ENCODE measurements around the gene POLRMT. TPM values are rescaled to one million over a fixed set of nuclear protein-coding genes. Genes with fewer than 3 reads are reported as not detected.
"Not testable (repeated sequence)": the region's sequence is repeated elsewhere in the genome, so short reads cannot be mapped to it uniquely, and the experiment has no call there.

Gene POLRMT
- total RNA-seq, 4 donors from 2014 or later, result 22.1 to 39.5 (median 28.1) TPM

GRCh38 chr19:676339-677105 lies 43.2 kb upstream of the POLRMT start, which contains the start of gene FSTL3:
FSTL3 (plus strand) TSS chr19:676392; CDS start chr19:676424, 32 bp downstream.
- Histone ChIP-seq H3K36me3 (peaks cover 0 to 5% of the 10 kb centered on the region in 2 donors), H3K27me3 (peaks cover 29% of the 10 kb centered on the region), H3K4me3 (peak within 1 kb of the TSS; percentile 46 to 89), H3K9me3 (no peaks in the 10 kb centered on the region), H3K27ac (peak within 1 kb of the TSS; percentile 75 to 99 (median 98)), H3K4me1 (peaks cover 0 to 90% (median 27%) of the 10 kb centered on the region in 3 donors)
- ATAC-seq, result no peak
- TF ChIP-seq EP300 (IDR thresholded peaks at IDR 0.05), result no peak
- TF ChIP-seq CTCF (IDR thresholded peaks at IDR 0.05), result no peak
- peak; percentile 59 to 77 for TF ChIP-seq POLR2A (IDR thresholded peaks at IDR 0.05)
- peak; percentile 65 for TF ChIP-seq POLR2AphosphoS5 (IDR thresholded peaks at IDR 0.05)
- no CpG with 5 or more reads among the region's 63 CpGs for WGBS, 2 donors (ENCODE audit: low coverage in 1 of 2)

- H3K4me1 ChIP-seq, result peaks cover 0 to 84% (median 23%) of the 10 kb centered on the region in 3 donors
- H3K4me3 ChIP-seq, result peak overlapping the region in 1 of 2 donors; percentile 89
- peak overlapping the region; percentile 12 to 99 (median 98) for H3K27ac ChIP-seq
- TF ChIP-seq EP300 (IDR thresholded peaks at IDR 0.05) (no peak), POLR2AphosphoS5 (IDR thresholded peaks at IDR 0.05) (no peak), POLR2A (IDR thresholded peaks at IDR 0.05) (no peak), CTCF (IDR thresholded peaks at IDR 0.05) (no peak)
- no peaks in the 10 kb centered on the region for H3K36me3 ChIP-seq
- ATAC-seq, result peak; percentile 11
- 0 to 16% methylated on average over 1 to 3 of the region's 31 CpGs for WGBS, 2 donors (ENCODE audit: low coverage in 1 of 2)
- H3K27me3 ChIP-seq, result peaks cover 29% of the 10 kb centered on the region
- no peaks in the 10 kb centered on the region for H3K9me3 ChIP-seq
These were observed 42.6 kb upstream of the POLRMT start for GRCh38 chr19:676007-676338.

- H3K27me3 ChIP-seq, result peaks cover 29% of the 10 kb centered on the region
- H3K4me3 ChIP-seq, result peak overlapping the region in 1 of 2 donors; percentile 89
- H3K4me1 ChIP-seq, result peaks cover 0 to 72% (median 22%) of the 10 kb centered on the region in 3 donors
- TF ChIP-seq POLR2AphosphoS5 (IDR thresholded peaks at IDR 0.05) (no peak), CTCF (IDR thresholded peaks at IDR 0.05) (no peak), POLR2A (IDR thresholded peaks at IDR 0.05) (no peak), EP300 (IDR thresholded peaks at IDR 0.05) (no peak)
- ATAC-seq, result no peak
- WGBS, 2 donors (ENCODE audit: low coverage in 1 of 2), result 71% methylated on average over 14 of the region's 38 CpGs; no CpG with 5 or more reads in 1 of the 2 donors
- H3K27ac ChIP-seq, result peak overlapping the region in 3 of 4 donors; percentile 97 to 99 (median 99)
- H3K9me3 ChIP-seq, result no peaks in the 10 kb centered on the region
- H3K36me3 ChIP-seq, result no peaks in the 10 kb centered on the region
These were observed 41.2 kb upstream of the POLRMT start for GRCh38 chr19:674282-675151.

GRCh38 chr19:670609-671075 lies 37.3 kb upstream of the POLRMT start:
- Histone ChIP-seq H3K27ac (no peak overlapping the region), H3K4me1 (peaks cover 0 to 35% (median under 1%) of the 10 kb centered on the region in 3 donors), H3K9me3 (no peaks in the 10 kb centered on the region), H3K36me3 (no peaks in the 10 kb centered on the region), H3K4me3 (no peak overlapping the region), H3K27me3 (peaks cover 14% of the 10 kb centered on the region)
- TF ChIP-seq POLR2A (IDR thresholded peaks at IDR 0.05) (no peak), POLR2AphosphoS5 (IDR thresholded peaks at IDR 0.05) (no peak), EP300 (IDR thresholded peaks at IDR 0.05) (no peak), CTCF (IDR thresholded peaks at IDR 0.05) (no peak)
- ATAC-seq, result no peak
- 100% methylated on average over 1 of the region's 9 CpGs; no CpG with 5 or more reads in 1 of the 2 donors for WGBS, 2 donors (ENCODE audit: low coverage in 1 of 2)

- H3K4me3 ChIP-seq, ATAC-seq, H3K27me3 ChIP-seq, H3K27ac ChIP-seq, H3K36me3 ChIP-seq, H3K9me3 ChIP-seq: not testable (repeated sequence)
- WGBS, 2 donors (ENCODE audit: low coverage in 1 of 2), result 64 to 84% methylated on average over 8 to 11 of the region's 12 CpGs
- peaks cover 0 to 32% (median 7%) of the 10 kb centered on the region in 3 donors for H3K4me1 ChIP-seq
These were observed 35.5 kb upstream of the POLRMT start for GRCh38 chr19:668675-669434.

GRCh38 chr19:666985-667573 lies 33.7 kb upstream of the POLRMT start:
- H3K4me3 ChIP-seq, H3K27me3 ChIP-seq, H3K36me3 ChIP-seq, ATAC-seq, H3K27ac ChIP-seq, H3K9me3 ChIP-seq: not testable (repeated sequence)
- WGBS, 2 donors (ENCODE audit: low coverage in 1 of 2), result 80% methylated on average over 2 of the region's 38 CpGs; no CpG with 5 or more reads in 1 of the 2 donors
- H3K4me1 ChIP-seq, result peaks cover 0 to 26% (median 11%) of the 10 kb centered on the region in 3 donors
